HepG2 (cell line): Measurements from ENCODE around the gene SEMA5B. TPM values are rescaled to one million over a fixed set of nuclear protein-coding genes. Genes with fewer than 3 reads are reported as not detected.

Experiments used
- ATAC-seq: fragments of 200-7000 bp; cut with Tn5 transposase; 3 replicates; pipeline ENCODE4 v1.9.1; 2020; ENCODE audit warnings: mild to moderate bottlenecking, moderate library complexity
- Bru-seq: library from RNA; stranded (reverse); fragments of 400-500 nt; gene quantifications from one replicate; lab custom pipeline; 2021; lab: Mats Ljungman, UMichigan
- BruChase-seq, 2 experiments: library from RNA; stranded (reverse); fragments of 400-500 nt; gene quantifications; one replicate each; lab custom pipeline; 2021; lab: Mats Ljungman, UMichigan
- BruUV-seq: library from RNA; stranded (reverse); fragments of 400-500 nt; replicated peaks from 2 replicates; lab custom pipeline; 2021; lab: Mats Ljungman, UMichigan
- CTCF ChIA-PET: fragments of 300-600 bp; formaldehyde crosslinking; extraction: SDS; loops from one replicate; lab custom pipeline; 2021; ENCODE audit warnings: low total read pairs, inconsistent platforms, low intra/inter-chr PET ratio; lab: Yijun Ruan, JAX
- POLR2A ChIA-PET: fragments of 350-600 bp; sonication (Branson Sonifier 250); formaldehyde crosslinking; loops from one replicate; lab custom pipeline; 2020; ENCODE audit warnings: antibody characterized with exemption, inconsistent platforms; lab: Yijun Ruan, JAX
- DNase-seq: peaks from one replicate; pipeline ENCODE4 v3.0.0-alpha.2; 2015; ENCODE audit warnings: low spot score
- FAIRE-seq: peaks from 3 replicates; lab custom pipeline; 2011; peaks lifted over from hg19 to GRCh38; lab: Jason Lieb, UNC
- H2AFZ ChIP-seq: one replicate; pipeline ENCODE4 v1.6.1; 2011; ENCODE audit warnings: low read length, inconsistent platforms
- H3K27ac ChIP-seq: fragments of 300-600 bp; 3 replicates; pipeline ENCODE4 v1.8.0; 2011; ENCODE audit warnings: mixed run types, mild to moderate bottlenecking, mixed read lengths, low read length, inconsistent platforms; ENCODE audit not compliant: insufficient read depth; ENCODE audit errors: extremely low read length
- H3K27me3 ChIP-seq, 2 experiments: fragments of 200-600 bp in 1 of 2; 2 replicates in 1 of 2; 3 replicates in 1 of 2; pipeline versions ENCODE4 v1.6.0 to v1.8.0; 2011; ENCODE audit warnings: low read length in 2 of 2, mild to moderate bottlenecking in 2 of 2, moderate library complexity in 2 of 2, inconsistent platforms in 1 of 2; ENCODE audit not compliant: insufficient read depth in 2 of 2, control insufficient read depth in 1 of 2
- H3K36me3 ChIP-seq, 2 experiments: fragments of 200-600 bp in 1 of 2; replicated peaks in 1 of 2; 2 replicates in 1 of 2; 3 replicates in 1 of 2; pipeline versions ENCODE4 v1.5.1 to v1.8.0; 2011; ENCODE audit warnings: low read length in 2 of 2, inconsistent platforms in 1 of 2; ENCODE audit not compliant: insufficient read depth in 2 of 2, control insufficient read depth in 1 of 2
- H3K4me1 ChIP-seq: 2 replicates; pipeline ENCODE4 v1.5.1; 2012; ENCODE audit warnings: low read length, inconsistent platforms; ENCODE audit not compliant: insufficient read depth
- H3K4me2 ChIP-seq: 2 replicates; pipeline ENCODE4 v1.6.0; 2011; ENCODE audit warnings: low read depth, low read length, inconsistent platforms
- H3K4me3 ChIP-seq, 3 experiments: fragments of 200-600 bp in 1 of 3; sonication (generic), shearing (Covaris generic) in 1 of 3; replicated peaks in 1 of 3; 2 replicates each; pipeline ENCODE4 v1.5.1; 2011 to 2016; ENCODE audit warnings: low read length in 3 of 3, inconsistent platforms in 2 of 3, low read depth in 2 of 3, mild to moderate bottlenecking in 2 of 3, control low read depth in 1 of 3, mixed read lengths in 1 of 3; ENCODE audit not compliant: insufficient read depth in 1 of 3
- H3K79me2 ChIP-seq: one replicate; pipeline ENCODE4 v1.6.1; 2011; ENCODE audit warnings: low read length, inconsistent platforms; ENCODE audit not compliant: insufficient read depth
- H3K9ac ChIP-seq: 2 replicates; pipeline ENCODE4 v1.6.0; 2011; ENCODE audit warnings: mild to moderate bottlenecking, low read depth, low read length, inconsistent platforms; ENCODE audit not compliant: insufficient read depth
- H3K9me3 ChIP-seq: 2 replicates; pipeline ENCODE4 v1.5.1; 2012; ENCODE audit warnings: mild to moderate bottlenecking, low read length
- H4K20me1 ChIP-seq: 2 replicates; pipeline ENCODE4 v1.6.0; 2011; ENCODE audit warnings: inconsistent platforms, mild to moderate bottlenecking, low read length, moderate library complexity; ENCODE audit not compliant: insufficient read depth
- GATA4 ChIP-seq: sonication (generic); IDR thresholded peaks from 2 replicates; pipeline ENCODE4 v1.6.1; 2016; ENCODE audit warnings: antibody characterized with exemption, low read depth, borderline replicate concordance
- GLMP ChIP-seq: sonication (generic); formaldehyde crosslinking; IDR thresholded peaks from 2 replicates; pipeline ENCODE4 v1.9.0; 2021; ENCODE audit warnings: missing genetic modification reagents, mild to moderate bottlenecking, borderline replicate concordance
- HNRNPL ChIP-seq: fragments of 200-400 bp; formaldehyde crosslinking; IDR thresholded peaks from 2 replicates; pipeline ENCODE4 v1.6.1; 2017; ENCODE audit warnings: mild to moderate bottlenecking, low read depth, low read length
- HNRNPLL ChIP-seq: fragments of 200-400 bp; formaldehyde crosslinking; IDR thresholded peaks from 2 replicates; pipeline ENCODE4 v1.6.1; 2017; ENCODE audit warnings: mild to moderate bottlenecking, low read depth, low read length; ENCODE audit not compliant: poor library complexity, severe bottlenecking
- PBX2 ChIP-seq: IDR thresholded peaks from 2 replicates; pipeline ENCODE4 v1.6.1; 2016; ENCODE audit warnings: control low read depth
- PRDM15 ChIP-seq: sonication (generic); formaldehyde crosslinking; IDR thresholded peaks from 2 replicates; pipeline ENCODE4 v1.4.0; 2020; ENCODE audit warnings: missing genetic modification reagents
- SALL1 ChIP-seq: sonication (generic); formaldehyde crosslinking; IDR thresholded peaks from 2 replicates; pipeline ENCODE4 v1.8.0; 2022; ENCODE audit warnings: mild to moderate bottlenecking, missing genetic modification reagents
- SATB2 ChIP-seq: sonication (generic); formaldehyde crosslinking; IDR thresholded peaks from 2 replicates; pipeline ENCODE4 v1.5.0; 2020; ENCODE audit warnings: missing genetic modification reagents
- STAG1 ChIP-seq: sonication (generic); formaldehyde crosslinking; IDR thresholded peaks from 2 replicates; pipeline ENCODE4 v1.4.0; 2020; ENCODE audit warnings: missing genetic modification reagents
- ZNF205 ChIP-seq: IDR thresholded peaks from 2 replicates; pipeline ENCODE4 v1.6.1; 2018; ENCODE audit warnings: missing biosample characterization, missing genetic modification reagents
- ZNF343 ChIP-seq: sonication (generic); formaldehyde crosslinking; IDR thresholded peaks from 2 replicates; pipeline ENCODE4 v1.4.0; 2020; ENCODE audit warnings: mild to moderate bottlenecking, missing genetic modification reagents
- WGBS: methylation state at CpG from one replicate; pipeline ENCODE4 v1.1.6; 2017; ENCODE audit warnings: low lambda C conversion rate; 5-methylcytosine and 5-hydroxymethylcytosine counted together
- in situ Hi-C: cut with HindIII; loops from 2 replicates; pipeline ENCODE4 v1.10.0; 2017; ENCODE audit warnings: low pct_unique_long_range_greater_than_20kb; ENCODE audit not compliant: extremely low pct_ligation_motif_present
- intact Hi-C: fragments of 100-400 bp; cut with micrococcal nuclease; formaldehyde crosslinking; loops from one replicate; pipeline ENCODE4 v1.10.0; 2022; ENCODE audit not compliant: unreplicated experiment
- long read RNA-seq, 2 experiments: library from RNA in 1 of 2; library from polyadenylated mRNA in 1 of 2; stranded (forward) in 1 of 2; unstranded in 1 of 2; transcript quantifications; one replicate each; pipeline ENCODE4 v2.0.0, GENCODE V29; 2019 to 2022
- polyA minus RNA-seq, 3 experiments: library from RNA; depleted of rRNA, polyadenylated mRNA; stranded (reverse); fragments of >200 nt; gene quantifications; 2 replicates each; pipeline ENCODE4 v1.2.3, GENCODE V29; 2011; ENCODE audit warnings: low replicate concordance in 1 of 3
- polyA plus RNA-seq, 8 experiments: library from polyadenylated mRNA; depleted of rRNA in 3 of 8; stranded (reverse) in 7 of 8; unstranded in 1 of 8; fragments of >200 nt; fragmentation: Illumina TruSeq in 4 of 8; extraction: Trizol in 4 of 8; gene quantifications; 2 replicates each; pipeline versions ENCODE4 v1.2.1 to v1.2.3, GENCODE V29; 2011 to 2016; ENCODE audit warnings: low read depth in 4 of 8, missing spikeins in 1 of 8, mixed read lengths in 1 of 8; ENCODE audit not compliant: insufficient read depth in 1 of 8
- total RNA-seq, 5 experiments: library from RNA; depleted of rRNA; stranded (reverse); fragments of >200 nt; fragmentation: Illumina TruSeq; extraction: Trizol; gene quantifications; 2 replicates each; pipeline ENCODE4 v1.2.3, GENCODE V29; 2016; ENCODE audit warnings: low read depth in 1 of 5

Gene SEMA5B
- total RNA-seq (2016; rRNA removed; fragmentation: Illumina TruSeq; extraction: Trizol) (not detected in 2 replicates), polyA plus RNA-seq (2011; rRNA removed) (0.04 TPM in 1 of 2 replicates, not detected in the other), polyA minus RNA-seq (2011; rRNA and poly(A)+ RNA removed; ENCODE audit: low replicate concordance) (not detected in 2 replicates), Bru-seq, nascent RNA (not detected), BruChase-seq, experiment 1, labeled RNA remaining after a 6-hour chase (percentile 1 among the genes with signal in this experiment), BruChase-seq, experiment 2, labeled RNA remaining after a 2-hour chase (percentile 1 among the genes with signal in this experiment)
- total RNA-seq (2016; cell fraction: cytosol; rRNA removed; fragmentation: Illumina TruSeq; extraction: Trizol; ENCODE audit: low read depth), result not detected in 2 replicates
- not detected in 2 replicates for total RNA-seq (2016; cell fraction: insoluble cytoplasmic fraction; rRNA removed; fragmentation: Illumina TruSeq; extraction: Trizol)
- total RNA-seq (2016; cell fraction: membrane; rRNA removed; fragmentation: Illumina TruSeq; extraction: Trizol), result not detected in 2 replicates
- total RNA-seq (2016; cell fraction: nucleus; rRNA removed; fragmentation: Illumina TruSeq; extraction: Trizol), result not detected in 2 replicates
- not detected in 2 replicates for polyA plus RNA-seq (2011; cell fraction: cytosol; rRNA removed)
- polyA plus RNA-seq (2011; cell fraction: nucleus; rRNA removed), result 0.03 TPM in 2 replicates
- polyA plus RNA-seq (2012), result not detected in 2 replicates
- polyA plus RNA-seq (2016; cell fraction: cytosol; fragmentation: Illumina TruSeq; extraction: Trizol; ENCODE audit: low read depth), result not detected in 2 replicates
- polyA plus RNA-seq (2016; cell fraction: insoluble cytoplasmic fraction; fragmentation: Illumina TruSeq; extraction: Trizol; ENCODE audit: low read depth), result not detected in 2 replicates
- not detected in 2 replicates for polyA plus RNA-seq (2016; cell fraction: membrane; fragmentation: Illumina TruSeq; extraction: Trizol; ENCODE audit: low read depth)
- polyA plus RNA-seq (2016; cell fraction: nucleus; fragmentation: Illumina TruSeq; extraction: Trizol; ENCODE audit: insufficient read depth, low read depth), result not detected in 2 replicates
- not detected in 2 replicates for polyA minus RNA-seq (2011; cell fraction: cytosol; rRNA and poly(A)+ RNA removed)
- not detected in 2 replicates for polyA minus RNA-seq (2011; cell fraction: nucleus; rRNA and poly(A)+ RNA removed)
- long read RNA-seq, experiment 1, result 0 reads
- long read RNA-seq, experiment 2, result 0 reads

GRCh38 chr3:123027292-123028232, at the start of gene SEMA5B:
TSS of gene SEMA5B (minus strand) at chr3:123027763. CDS start at chr3:122961263, 66,500 bp downstream.
- no TSS peak for BruUV-seq
- TF ChIP-seq HNRNPLL (peak; percentile 34), GLMP (CRISPR knock-in tag) (no peak), HNRNPL (no peak), PBX2 (CRISPR knock-in tag) (no peak), GATA4 (no peak), PRDM15 (CRISPR knock-in tag) (0 out of 2 replicates have a peak, but pooled peaks have one; percentile 23), SATB2 (CRISPR knock-in tag) (no peak), ZNF205 (CRISPR knock-in tag) (no peak), SALL1 (CRISPR knock-in tag) (0 out of 2 replicates have a peak, but pooled peaks have one; percentile 10), ZNF343 (CRISPR knock-in tag) (no peak), STAG1 (CRISPR knock-in tag) (peak; percentile 39; the same call in 1 of the 2 replicates)

More at GRCh38 chr3:123027292-123028232, at the start of gene SEMA5B:
- Histone ChIP-seq H3K36me3 (no peaks in the 10 kb centered on the region), H3K27me3 (peaks cover 13 to 67% of the 10 kb centered on the region in 2 experiments), H3K27ac (no peak within 1 kb of the TSS), H3K4me1 (peaks cover 33% of the 10 kb centered on the region), H3K9me3 (no peaks in the 10 kb centered on the region), H3K9ac (no peak within 1 kb of the TSS), H3K79me2 (no peaks in the 10 kb centered on the region), H4K20me1 (no peaks in the 10 kb centered on the region), H3K4me3 (peak within 1 kb of the TSS; percentile 54 to 69 (median 57)), H2AFZ (no peak within 1 kb of the TSS), H3K4me2 (peak within 1 kb of the TSS; percentile 93)
- ChIA-PET POLR2A (interaction anchor here (0.6 to 0.7 kb wide), 2 partner anchors 58 to 228 kb away, joined by 3 read pairs; no protein-coding TSS in a partner anchor), CTCF (interaction anchor here (1.7 kb wide), 1 partner anchor 273 kb away, joined by 4 read pairs; no protein-coding TSS in a partner anchor)
- no peak for DNase-seq
- intact Hi-C loops (loop anchor here (1.0 to 2.0 kb wide), 3 partner anchors 84 to 1481 kb away; no protein-coding TSS in a partner anchor), in situ Hi-C loops (loop anchor here (5.0 to 25.0 kb wide), 2 partner anchors 80 to 265 kb away; no protein-coding TSS in a partner anchor)
- no peak for FAIRE-seq
- 0% methylated on average over 27 of the region's 94 CpGs for WGBS
- peak; percentile 85 for ATAC-seq
